Progenitor cell of endocrine pancreas (in vitro differentiated cells): Measurements from ENCODE around the gene HINFP. TPM values are rescaled to one million over a fixed set of nuclear protein-coding genes. Genes with fewer than 3 reads are reported as not detected.
A peak's percentile ranks its signal among the peaks of the same experiment; 100 is the strongest.

Experiments used
- DNase-seq: peaks from one replicate; pipeline ENCODE4 v3.0.0; 2021; ENCODE audit warnings: low spot score; ENCODE audit not compliant: unreplicated experiment
- H3K27ac Mint-ChIP-seq: 2 replicates; pipeline ENCODE4 v1.8.0; 2021; ENCODE audit warnings: mild to moderate bottlenecking, moderate library complexity, mixed read lengths
- H3K27me3 Mint-ChIP-seq: 2 replicates; pipeline ENCODE4 v1.8.0; 2021; ENCODE audit warnings: mixed read lengths
- H3K36me3 Mint-ChIP-seq: 2 replicates; pipeline ENCODE4 v1.8.0; 2022; ENCODE audit warnings: mixed read lengths; ENCODE audit not compliant: insufficient read depth
- H3K4me1 Mint-ChIP-seq: 2 replicates; pipeline ENCODE4 v1.8.0; 2021; ENCODE audit warnings: low read depth, mixed read lengths
- H3K4me3 Mint-ChIP-seq: 2 replicates; pipeline ENCODE4 v1.8.0; 2021; ENCODE audit warnings: low read depth, mild to moderate bottlenecking, moderate library complexity, mixed read lengths
- H3K9me3 Mint-ChIP-seq: 2 replicates; pipeline ENCODE4 v1.8.0; 2021; ENCODE audit warnings: low read depth, mixed read lengths
- long read RNA-seq: library from polyadenylated mRNA; unstranded; transcript quantifications from one replicate; pipeline ENCODE4 v2.0.0, GENCODE V29; 2020
- total RNA-seq: library from RNA; stranded (reverse); gene quantifications from 2 replicates; pipeline ENCODE4 v1.2.1, GENCODE V29; 2021
- TF ChIP-seq, protein P1 (sequence below): fragments of 200-600 bp; sonication (generic); IDR thresholded peaks from one replicate; pipeline ENCODE4 v1.5.0; 2021; ENCODE audit warnings: antibody characterized with exemption, mild to moderate bottlenecking; ENCODE audit not compliant: unreplicated experiment

The HINFP gene, protein sequence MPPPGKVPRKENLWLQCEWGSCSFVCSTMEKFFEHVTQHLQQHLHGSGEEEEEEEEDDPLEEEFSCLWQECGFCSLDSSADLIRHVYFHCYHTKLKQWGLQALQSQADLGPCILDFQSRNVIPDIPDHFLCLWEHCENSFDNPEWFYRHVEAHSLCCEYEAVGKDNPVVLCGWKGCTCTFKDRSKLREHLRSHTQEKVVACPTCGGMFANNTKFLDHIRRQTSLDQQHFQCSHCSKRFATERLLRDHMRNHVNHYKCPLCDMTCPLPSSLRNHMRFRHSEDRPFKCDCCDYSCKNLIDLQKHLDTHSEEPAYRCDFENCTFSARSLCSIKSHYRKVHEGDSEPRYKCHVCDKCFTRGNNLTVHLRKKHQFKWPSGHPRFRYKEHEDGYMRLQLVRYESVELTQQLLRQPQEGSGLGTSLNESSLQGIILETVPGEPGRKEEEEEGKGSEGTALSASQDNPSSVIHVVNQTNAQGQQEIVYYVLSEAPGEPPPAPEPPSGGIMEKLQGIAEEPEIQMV
- total RNA-seq: 48.7 and 52.2 TPM in 2 replicates
- long read RNA-seq, transcript HINFP-201 (10 exons, 3,163 nt): major isoform, 84 of 159 reads
- long read RNA-seq, partial matches to known transcripts: 10 of 159 reads
- long read RNA-seq, other reads (novel, unspliced or antisense): 62 of 159 reads

DNA sequence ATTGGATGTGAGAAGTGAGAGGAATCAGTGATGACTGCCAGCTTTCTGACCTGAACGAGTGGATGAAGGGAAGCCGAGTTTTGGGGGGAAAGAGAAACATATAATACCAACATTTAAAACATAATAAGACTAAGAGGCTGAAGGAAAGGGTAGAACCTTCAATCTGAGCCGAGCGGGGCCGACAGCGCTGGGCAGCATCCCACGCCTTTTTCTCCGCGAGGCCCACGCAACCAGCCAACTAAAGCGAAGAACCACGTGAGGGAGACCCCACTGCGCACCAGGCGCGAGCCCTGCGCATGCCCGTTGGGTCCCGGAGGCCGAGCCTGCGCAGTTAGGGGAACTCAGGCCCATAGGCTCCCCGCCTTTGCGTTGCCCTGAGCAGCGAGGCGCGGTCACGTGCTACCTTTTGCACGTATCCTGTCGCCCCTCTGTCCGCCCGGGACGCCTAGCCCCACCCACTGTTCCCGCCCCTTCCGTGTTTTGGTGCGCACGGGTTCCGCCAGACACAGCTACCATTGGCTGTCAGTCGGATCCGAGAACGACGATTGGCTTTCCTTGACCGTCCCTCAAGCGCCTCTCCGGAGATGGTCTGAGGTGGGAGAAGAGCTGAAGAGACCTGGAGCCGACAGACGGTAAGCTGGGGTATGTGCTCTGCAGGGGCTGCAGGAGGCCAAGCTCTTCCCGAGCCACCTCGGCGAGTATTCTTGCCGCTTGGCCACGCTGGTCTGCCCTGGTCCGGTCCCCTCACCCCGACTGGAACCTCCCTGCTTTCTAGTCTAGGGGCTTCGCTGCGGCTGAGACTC is at the start of gene HINFP:
Gene HINFP (plus strand): TSS at position 573 of the 803 bp plus-strand sequence. CDS start 5,365 bp downstream, outside the sequence.
- no peaks in the 10 kb centered on the region for H3K9me3 Mint-ChIP-seq
- no peaks in the 10 kb centered on the region for H3K27me3 Mint-ChIP-seq
- H3K36me3 Mint-ChIP-seq: peaks cover 4% of the 10 kb centered on the region
- H3K4me1 Mint-ChIP-seq: peaks cover 21% of the 10 kb centered on the region
- peak within 1 kb of the TSS; percentile 96 for H3K27ac Mint-ChIP-seq
- DNase-seq: peak; percentile 99
- H3K4me3 Mint-ChIP-seq: peak within 1 kb of the TSS; percentile 93
- TF ChIP-seq, protein P1, sequence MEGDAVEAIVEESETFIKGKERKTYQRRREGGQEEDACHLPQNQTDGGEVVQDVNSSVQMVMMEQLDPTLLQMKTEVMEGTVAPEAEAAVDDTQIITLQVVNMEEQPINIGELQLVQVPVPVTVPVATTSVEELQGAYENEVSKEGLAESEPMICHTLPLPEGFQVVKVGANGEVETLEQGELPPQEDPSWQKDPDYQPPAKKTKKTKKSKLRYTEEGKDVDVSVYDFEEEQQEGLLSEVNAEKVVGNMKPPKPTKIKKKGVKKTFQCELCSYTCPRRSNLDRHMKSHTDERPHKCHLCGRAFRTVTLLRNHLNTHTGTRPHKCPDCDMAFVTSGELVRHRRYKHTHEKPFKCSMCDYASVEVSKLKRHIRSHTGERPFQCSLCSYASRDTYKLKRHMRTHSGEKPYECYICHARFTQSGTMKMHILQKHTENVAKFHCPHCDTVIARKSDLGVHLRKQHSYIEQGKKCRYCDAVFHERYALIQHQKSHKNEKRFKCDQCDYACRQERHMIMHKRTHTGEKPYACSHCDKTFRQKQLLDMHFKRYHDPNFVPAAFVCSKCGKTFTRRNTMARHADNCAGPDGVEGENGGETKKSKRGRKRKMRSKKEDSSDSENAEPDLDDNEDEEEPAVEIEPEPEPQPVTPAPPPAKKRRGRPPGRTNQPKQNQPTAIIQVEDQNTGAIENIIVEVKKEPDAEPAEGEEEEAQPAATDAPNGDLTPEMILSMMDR: no peak

DNA sequence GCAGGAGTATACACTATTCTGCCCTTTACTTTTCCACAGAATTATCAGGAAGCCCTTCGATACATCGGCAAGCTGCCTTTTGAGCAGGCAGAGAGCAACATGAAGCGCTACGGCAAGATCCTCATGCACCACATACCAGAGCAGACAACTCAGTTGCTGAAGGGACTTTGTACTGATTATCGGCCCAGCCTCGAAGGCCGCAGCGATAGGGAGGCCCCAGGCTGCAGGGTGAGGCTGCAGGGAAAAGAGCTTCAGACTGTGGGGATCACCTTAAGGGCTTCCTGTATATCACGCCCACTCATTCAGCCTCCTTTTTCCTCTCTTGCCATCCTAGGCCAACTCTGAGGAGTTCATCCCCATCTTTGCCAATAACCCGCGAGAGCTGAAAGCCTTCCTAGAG is 43.5 kb upstream of the HINFP start:
- H3K27me3 Mint-ChIP-seq: no peaks in the 10 kb centered on the region
- no peaks in the 10 kb centered on the region for H3K9me3 Mint-ChIP-seq
- no peak for DNase-seq
- TF ChIP-seq, protein P1: no peak
- peaks cover 18% of the 10 kb centered on the region for H3K36me3 Mint-ChIP-seq
- H3K4me1 Mint-ChIP-seq: no peaks in the 10 kb centered on the region
- H3K4me3 Mint-ChIP-seq: no peak overlapping the region
- no peak overlapping the region for H3K27ac Mint-ChIP-seq

DNA sequence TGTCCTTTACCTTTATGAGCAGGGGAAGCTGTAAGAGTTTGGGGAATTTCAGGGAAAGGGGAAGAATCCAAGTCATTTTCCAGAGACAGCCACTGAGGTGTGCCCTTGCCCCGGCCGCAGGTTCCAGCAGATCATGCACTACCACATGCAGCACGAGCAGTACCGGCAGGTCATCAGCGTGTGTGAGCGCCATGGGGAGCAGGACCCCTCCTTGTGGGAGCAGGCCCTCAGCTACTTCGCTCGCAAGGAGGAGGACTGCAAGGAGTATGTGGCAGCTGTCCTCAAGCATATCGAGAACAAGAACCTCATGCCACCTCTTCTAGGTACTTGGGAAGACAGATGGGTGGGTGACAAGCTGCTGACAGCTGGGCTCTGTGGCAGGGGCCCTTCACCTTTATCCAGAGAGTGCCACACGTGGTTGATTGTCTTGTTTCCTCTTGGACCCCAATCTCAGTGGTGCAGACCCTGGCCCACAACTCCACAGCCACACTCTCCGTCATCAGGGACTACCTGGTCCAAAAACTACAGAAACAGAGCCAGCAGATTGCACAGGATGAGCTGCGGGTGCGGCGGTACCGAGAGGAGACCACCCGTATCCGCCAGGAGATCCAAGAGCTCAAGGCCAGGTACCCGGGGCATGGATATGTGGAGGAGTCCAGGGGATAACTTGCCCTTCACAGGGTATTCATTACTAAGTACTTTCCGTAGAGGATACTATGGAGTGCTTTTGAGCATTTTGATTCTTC is 42.5 kb upstream of the HINFP start:
- Mint-ChIP-seq H3K27ac (no peak overlapping the region), H3K36me3 (peaks cover 16% of the 10 kb centered on the region), H3K4me3 (no peak overlapping the region), H3K27me3 (no peaks in the 10 kb centered on the region), H3K9me3 (no peaks in the 10 kb centered on the region), H3K4me1 (no peaks in the 10 kb centered on the region)
- TF ChIP-seq, protein P1: no peak
- DNase-seq: no peak

DNA sequence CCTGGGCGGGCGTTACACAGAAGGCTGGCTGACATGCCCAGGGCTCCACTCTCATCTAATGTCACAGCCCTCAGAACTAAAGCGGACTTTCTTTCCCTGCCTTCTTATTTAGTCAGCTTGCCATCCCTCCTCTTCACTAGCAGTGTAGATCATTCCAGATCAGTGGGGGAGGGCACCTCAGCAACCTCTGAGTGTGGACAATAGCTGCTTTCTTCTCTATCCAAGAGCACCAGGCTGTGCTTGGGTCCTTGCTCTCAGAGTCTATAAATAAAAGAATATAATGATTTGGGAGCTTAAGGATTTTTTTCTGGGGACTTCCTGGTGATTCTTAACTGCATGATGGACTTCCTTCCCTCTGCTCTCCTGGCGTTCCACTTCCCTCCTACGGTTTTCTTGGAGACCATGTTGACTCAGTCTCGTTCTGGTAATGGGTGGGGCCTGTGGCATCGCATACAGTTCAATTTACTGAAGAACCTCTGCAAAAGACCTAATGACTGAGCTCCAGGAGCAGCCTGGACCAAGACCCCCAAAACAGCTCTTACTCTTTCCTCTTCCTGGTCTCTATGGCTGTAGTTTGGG is 39.6 kb upstream of the HINFP start:
- H3K27me3 Mint-ChIP-seq: no peaks in the 10 kb centered on the region
- no peak for DNase-seq
- H3K27ac Mint-ChIP-seq: no peak overlapping the region
- H3K9me3 Mint-ChIP-seq: no peaks in the 10 kb centered on the region
- peaks cover 8% of the 10 kb centered on the region for H3K4me1 Mint-ChIP-seq
- TF ChIP-seq, protein P1: no peak
- peaks cover 13% of the 10 kb centered on the region for H3K36me3 Mint-ChIP-seq
- H3K4me3 Mint-ChIP-seq: no peak overlapping the region
